Peyer's patch (tissue), 4 donors: Measurements from ENCODE around the gene P3H4. TPM values are rescaled to one million over a fixed set of nuclear protein-coding genes. Genes with fewer than 3 reads are reported as not detected.

Source experiments
- DNase-seq, 3 donors: peaks; one replicate each; pipeline ENCODE4 v3.0.0-alpha.2; 2017 to 2019
- H3K27ac ChIP-seq, 4 donors: fragments of 200-600 bp; sonication (generic); one replicate each; pipeline ENCODE4 v1.5.1; 2016 to 2019
- H3K27me3 ChIP-seq, 2 donors: fragments of 200-600 bp; sonication (generic); one replicate each; pipeline ENCODE4 v1.5.1; 2019
- H3K36me3 ChIP-seq, 3 donors: fragments of 200-600 bp; sonication (generic); one replicate each; pipeline ENCODE4 v1.5.1; 2016 to 2019
- H3K4me1 ChIP-seq, 4 donors: fragments of 200-600 bp; sonication (generic); one replicate each; pipeline ENCODE4 v1.5.1; 2016 to 2019
- H3K4me3 ChIP-seq, 4 donors: fragments of 200-600 bp; sonication (generic); 1 replicate in 3 of 4; 2 replicates in 1 of 4; pipeline ENCODE4 v1.5.1; 2016 to 2019; ENCODE audit warnings: mild to moderate bottlenecking in 1 of 4
- H3K9me3 ChIP-seq, 4 donors: fragments of 200-600 bp; sonication (generic); one replicate each; pipeline ENCODE4 v1.5.1; 2016 to 2019; ENCODE audit warnings: mild to moderate bottlenecking in 1 of 4
- POLR2A ChIP-seq, 2 donors: fragments of 450-650 bp; IDR thresholded peaks; one replicate each; pipeline ENCODE4 v1.5.1; 2017; ENCODE audit warnings: antibody characterized with exemption in 2 of 2, mild to moderate bottlenecking in 2 of 2, moderate library complexity in 2 of 2
- total RNA-seq, 4 donors: library from RNA; depleted of rRNA; stranded (reverse); fragments of >200 nt; gene quantifications; one replicate each; pipeline ENCODE4 v1.1.0, GENCODE V29; 2016
- TF ChIP-seq, protein P1 (sequence below), 6 experiments: fragments of 450-650 bp in 4 of 6; fragments of 200-600 bp in 2 of 6; sonication (generic) in 1 of 6; IDR thresholded peaks; one replicate each; pipeline ENCODE4 v1.5.1; 2017 to 2019; ENCODE audit warnings: antibody characterized with exemption in 6 of 6, mild to moderate bottlenecking in 3 of 6, moderate library complexity in 1 of 6

The P3H4 gene
- total RNA-seq, 4 donors from 2014 or later, result 9.5 to 23.1 (median 18.0) TPM

DNA sequence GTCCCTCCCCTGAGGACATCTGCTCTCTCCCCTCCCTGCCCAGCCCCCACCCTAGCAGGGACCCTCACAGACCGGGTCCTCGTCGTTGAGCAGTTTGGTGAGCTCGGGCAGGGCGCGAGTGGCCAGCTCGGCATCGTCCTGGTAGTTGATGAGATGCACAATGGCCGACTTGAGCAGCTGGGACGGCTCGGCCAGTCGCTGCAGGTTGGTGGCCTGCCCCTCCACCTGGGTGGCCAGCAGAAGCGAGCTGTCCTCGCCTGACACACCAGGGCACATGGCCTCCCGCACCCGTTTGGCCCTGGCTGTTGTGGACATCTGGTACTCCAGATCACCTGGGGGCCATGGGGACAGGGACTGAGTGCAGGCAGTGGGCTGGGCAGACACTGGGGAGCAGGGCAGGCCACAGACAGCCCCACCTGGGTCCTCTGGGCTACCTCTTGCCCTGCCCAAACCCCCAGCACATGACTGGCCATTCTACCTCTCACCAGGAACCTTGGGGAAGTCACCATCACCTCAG, 42.3 kb downstream of the P3H4 start:
- Histone ChIP-seq H3K9me3 (no peaks in the 10 kb centered on the region), H3K27ac (no peak overlapping the region), H3K4me3 (no peak overlapping the region), H3K27me3 (no peaks in the 10 kb centered on the region), H3K36me3 (peaks cover 0 to 82% (median 3%) of the 10 kb centered on the region in 3 donors), H3K4me1 (peaks cover 0 to 31% (median 10%) of the 10 kb centered on the region in 4 donors)
- TF ChIP-seq POLR2A (IDR thresholded peaks at IDR 0.05), result no peak
- TF ChIP-seq, protein P1, sequence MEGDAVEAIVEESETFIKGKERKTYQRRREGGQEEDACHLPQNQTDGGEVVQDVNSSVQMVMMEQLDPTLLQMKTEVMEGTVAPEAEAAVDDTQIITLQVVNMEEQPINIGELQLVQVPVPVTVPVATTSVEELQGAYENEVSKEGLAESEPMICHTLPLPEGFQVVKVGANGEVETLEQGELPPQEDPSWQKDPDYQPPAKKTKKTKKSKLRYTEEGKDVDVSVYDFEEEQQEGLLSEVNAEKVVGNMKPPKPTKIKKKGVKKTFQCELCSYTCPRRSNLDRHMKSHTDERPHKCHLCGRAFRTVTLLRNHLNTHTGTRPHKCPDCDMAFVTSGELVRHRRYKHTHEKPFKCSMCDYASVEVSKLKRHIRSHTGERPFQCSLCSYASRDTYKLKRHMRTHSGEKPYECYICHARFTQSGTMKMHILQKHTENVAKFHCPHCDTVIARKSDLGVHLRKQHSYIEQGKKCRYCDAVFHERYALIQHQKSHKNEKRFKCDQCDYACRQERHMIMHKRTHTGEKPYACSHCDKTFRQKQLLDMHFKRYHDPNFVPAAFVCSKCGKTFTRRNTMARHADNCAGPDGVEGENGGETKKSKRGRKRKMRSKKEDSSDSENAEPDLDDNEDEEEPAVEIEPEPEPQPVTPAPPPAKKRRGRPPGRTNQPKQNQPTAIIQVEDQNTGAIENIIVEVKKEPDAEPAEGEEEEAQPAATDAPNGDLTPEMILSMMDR (IDR thresholded peaks at IDR 0.05), result no peak
- DNase-seq, result no peak

DNA sequence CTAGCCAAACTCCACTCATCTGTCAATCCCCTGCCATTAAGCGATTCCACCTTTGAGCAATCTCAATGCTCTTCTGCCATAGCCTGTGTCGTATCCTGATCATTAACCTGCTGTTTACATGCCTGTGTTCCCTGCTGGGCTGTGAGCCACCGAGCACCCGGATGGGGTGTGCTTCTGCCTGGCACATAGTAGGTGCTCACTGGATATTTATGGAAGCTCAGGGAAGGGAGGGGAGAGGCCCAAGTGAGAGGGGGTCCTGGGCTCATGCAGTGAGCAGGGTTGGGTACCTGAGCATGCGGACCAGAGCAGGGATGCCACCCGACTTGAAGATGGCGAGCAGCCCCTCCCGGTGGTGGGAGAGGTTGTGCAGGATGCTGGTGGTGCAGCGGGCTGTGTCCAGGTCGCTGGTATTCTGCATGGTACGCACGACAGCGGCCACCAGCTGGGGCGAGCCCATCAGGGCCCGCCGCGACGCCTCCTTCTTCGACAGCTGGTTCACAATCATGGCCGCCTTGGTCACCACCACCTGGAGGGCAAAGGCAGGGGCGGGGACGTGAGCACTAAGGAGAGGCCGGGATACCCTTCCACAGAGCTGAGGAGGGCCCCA, 43.0 kb downstream of the P3H4 start:
- TF ChIP-seq, protein P1 (IDR thresholded peaks at IDR 0.05), result no peak
- no peak for TF ChIP-seq POLR2A (IDR thresholded peaks at IDR 0.05)
- Histone ChIP-seq H3K27me3 (no peaks in the 10 kb centered on the region), H3K4me1 (peaks cover 0 to 25% (median 5%) of the 10 kb centered on the region in 4 donors), H3K27ac (no peak overlapping the region), H3K4me3 (no peak overlapping the region), H3K9me3 (no peaks in the 10 kb centered on the region), H3K36me3 (peaks cover 0 to 88% (median 3%) of the 10 kb centered on the region in 3 donors)
- DNase-seq, result no peak

DNA sequence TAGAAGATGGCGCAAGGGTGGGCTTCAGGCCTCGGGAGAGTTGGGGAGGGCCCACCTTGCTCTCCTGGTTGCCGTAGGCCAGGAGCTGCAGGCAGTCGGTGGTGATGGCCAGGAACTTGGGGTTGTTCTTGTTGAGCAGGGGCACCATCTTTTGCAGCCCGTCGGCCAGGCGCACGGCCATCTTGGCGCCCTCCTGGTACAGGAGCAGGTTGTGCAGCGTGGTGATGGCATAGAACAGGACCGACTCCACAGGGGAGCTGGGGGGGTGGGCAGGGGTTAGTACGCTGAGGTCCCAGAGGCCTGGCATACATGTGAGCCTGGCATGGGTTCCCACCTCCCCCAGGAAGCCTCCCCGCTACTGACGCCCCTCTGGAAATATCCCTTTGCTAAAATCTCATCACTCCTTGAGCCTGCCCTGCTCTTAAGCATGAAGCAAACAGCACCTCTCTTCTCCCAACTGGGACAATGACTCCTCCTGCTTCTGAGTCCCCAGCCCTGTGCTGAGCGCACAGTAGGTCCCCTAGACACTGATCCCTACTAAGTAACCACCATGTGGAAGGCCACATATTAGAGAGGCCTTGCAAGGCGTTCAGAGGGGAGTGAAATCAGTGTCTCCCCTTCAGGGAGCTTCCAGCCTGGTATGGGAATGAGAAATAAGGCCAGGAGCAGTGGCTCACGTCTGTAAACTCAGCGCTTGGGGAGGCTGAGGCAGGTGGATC, 44.3 kb downstream of the P3H4 start:
- peaks cover 0 to 13% (median 1%) of the 10 kb centered on the region in 4 donors for H3K4me1 ChIP-seq
- H3K9me3 ChIP-seq, result no peaks in the 10 kb centered on the region
- no peak overlapping the region for H3K27ac ChIP-seq
- TF ChIP-seq, protein P1 (IDR thresholded peaks at IDR 0.05), result no peak
- TF ChIP-seq POLR2A (IDR thresholded peaks at IDR 0.05), result no peak
- no peaks in the 10 kb centered on the region for H3K27me3 ChIP-seq
- no peak overlapping the region for H3K4me3 ChIP-seq
- peaks cover 0 to 100% (median 3%) of the 10 kb centered on the region in 3 donors for H3K36me3 ChIP-seq
- DNase-seq, result no peak

DNA sequence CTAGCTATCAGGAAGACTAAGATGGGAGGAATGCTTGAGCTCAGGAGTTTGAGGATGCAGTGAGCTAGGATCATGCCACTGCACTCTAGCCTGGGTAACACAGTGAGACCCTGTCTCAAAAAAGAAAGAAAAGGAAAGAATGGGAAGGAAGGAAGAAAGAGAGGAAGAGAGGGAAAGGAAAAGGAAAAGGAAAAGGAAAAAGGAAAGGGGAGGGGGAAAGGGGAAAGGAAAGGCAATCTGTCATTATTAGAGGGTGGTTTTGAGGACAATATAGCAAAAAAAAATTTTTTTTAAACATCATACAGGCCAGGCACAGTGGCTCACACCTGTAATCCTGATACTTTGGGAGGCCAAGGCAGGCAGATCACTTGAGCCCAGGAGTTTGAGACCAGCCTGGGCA, 45.6 kb downstream of the P3H4 start:
- Histone ChIP-seq H3K4me1 (no peaks in the 10 kb centered on the region), H3K4me3 (no peak overlapping the region), H3K27me3 (no peaks in the 10 kb centered on the region), H3K36me3 (peaks cover 0 to 99% (median 3%) of the 10 kb centered on the region in 3 donors), H3K9me3 (no peaks in the 10 kb centered on the region), H3K27ac (no peak overlapping the region)
- no peak for TF ChIP-seq POLR2A (IDR thresholded peaks at IDR 0.05)
- TF ChIP-seq, protein P1 (IDR thresholded peaks at IDR 0.05), result no peak
- no peak for DNase-seq

DNA sequence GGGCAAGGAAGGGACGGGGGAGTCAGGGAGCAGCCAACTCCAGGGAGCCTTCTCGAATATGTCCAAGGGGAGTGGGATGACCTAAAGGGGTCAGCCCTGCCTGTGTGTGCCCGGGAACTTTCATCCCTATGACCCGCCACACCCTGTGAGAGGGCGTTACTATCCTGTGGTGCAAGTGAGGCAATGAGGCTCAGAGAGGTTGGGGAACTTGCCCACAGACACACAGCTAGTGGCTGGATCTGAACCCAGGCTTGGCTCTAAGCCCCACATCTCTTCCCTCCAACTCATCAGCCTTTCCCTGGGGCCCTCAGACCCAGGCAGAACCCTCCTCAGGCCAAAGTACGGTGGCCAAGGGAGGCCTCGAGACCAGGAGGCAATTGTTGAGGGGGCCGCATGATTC, 48.4 kb downstream of the P3H4 start:
- H3K27me3 ChIP-seq, result no peaks in the 10 kb centered on the region
- peaks cover 0 to 99% (median 0%) of the 10 kb centered on the region in 3 donors for H3K36me3 ChIP-seq
- H3K4me3 ChIP-seq, result no peak overlapping the region
- no peak overlapping the region for H3K27ac ChIP-seq
- no peaks in the 10 kb centered on the region for H3K9me3 ChIP-seq
- DNase-seq, result no peak
- no peaks in the 10 kb centered on the region for H3K4me1 ChIP-seq
- no peak for TF ChIP-seq POLR2A (IDR thresholded peaks at IDR 0.05)
- TF ChIP-seq, protein P1 (IDR thresholded peaks at IDR 0.05), result no peak
